22Rv1 (cell line): ENCODE data around the gene CAMTA1.

Experiments used
- H3K27ac ChIP-seq: fragments of 450-650 bp; 2 replicates; pipeline ENCODE4 v1.5.1; 2017
- ZFX ChIP-seq: fragments of 450-650 bp; IDR thresholded peaks from 2 replicates; pipeline ENCODE4 v1.6.1; 2017; ENCODE audit warnings: antibody characterized with exemption, borderline replicate concordance
- TF ChIP-seq, protein P1 (sequence below): fragments of 450-650 bp; IDR thresholded peaks from 2 replicates; pipeline ENCODE4 v1.5.1; 2017; ENCODE audit warnings: mild to moderate bottlenecking

The CAMTA1 gene

DNA sequence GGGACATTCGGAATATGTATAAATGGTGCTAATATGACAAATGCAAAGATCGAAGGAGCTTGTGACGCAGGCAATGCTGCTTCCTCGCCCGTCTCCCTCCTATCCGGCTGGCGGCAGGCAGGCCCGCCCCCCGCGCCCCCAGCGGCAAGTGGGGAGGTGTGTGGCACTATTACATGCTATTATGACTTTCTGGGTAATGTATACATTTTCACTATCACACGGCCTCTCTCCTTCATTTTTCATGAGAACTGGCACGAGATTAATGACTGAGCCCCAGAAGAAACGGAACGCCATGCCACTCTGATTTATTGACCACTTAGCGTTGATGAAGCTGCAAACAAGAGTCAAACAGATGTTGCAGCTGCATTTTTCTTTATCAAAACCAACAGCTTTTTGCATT, 846.9 kb downstream of the CAMTA1 start:
- H3K27ac ChIP-seq, result no peak overlapping the region
- TF ChIP-seq, protein P1, sequence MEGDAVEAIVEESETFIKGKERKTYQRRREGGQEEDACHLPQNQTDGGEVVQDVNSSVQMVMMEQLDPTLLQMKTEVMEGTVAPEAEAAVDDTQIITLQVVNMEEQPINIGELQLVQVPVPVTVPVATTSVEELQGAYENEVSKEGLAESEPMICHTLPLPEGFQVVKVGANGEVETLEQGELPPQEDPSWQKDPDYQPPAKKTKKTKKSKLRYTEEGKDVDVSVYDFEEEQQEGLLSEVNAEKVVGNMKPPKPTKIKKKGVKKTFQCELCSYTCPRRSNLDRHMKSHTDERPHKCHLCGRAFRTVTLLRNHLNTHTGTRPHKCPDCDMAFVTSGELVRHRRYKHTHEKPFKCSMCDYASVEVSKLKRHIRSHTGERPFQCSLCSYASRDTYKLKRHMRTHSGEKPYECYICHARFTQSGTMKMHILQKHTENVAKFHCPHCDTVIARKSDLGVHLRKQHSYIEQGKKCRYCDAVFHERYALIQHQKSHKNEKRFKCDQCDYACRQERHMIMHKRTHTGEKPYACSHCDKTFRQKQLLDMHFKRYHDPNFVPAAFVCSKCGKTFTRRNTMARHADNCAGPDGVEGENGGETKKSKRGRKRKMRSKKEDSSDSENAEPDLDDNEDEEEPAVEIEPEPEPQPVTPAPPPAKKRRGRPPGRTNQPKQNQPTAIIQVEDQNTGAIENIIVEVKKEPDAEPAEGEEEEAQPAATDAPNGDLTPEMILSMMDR, result no peak
- TF ChIP-seq ZFX, result no peak

DNA sequence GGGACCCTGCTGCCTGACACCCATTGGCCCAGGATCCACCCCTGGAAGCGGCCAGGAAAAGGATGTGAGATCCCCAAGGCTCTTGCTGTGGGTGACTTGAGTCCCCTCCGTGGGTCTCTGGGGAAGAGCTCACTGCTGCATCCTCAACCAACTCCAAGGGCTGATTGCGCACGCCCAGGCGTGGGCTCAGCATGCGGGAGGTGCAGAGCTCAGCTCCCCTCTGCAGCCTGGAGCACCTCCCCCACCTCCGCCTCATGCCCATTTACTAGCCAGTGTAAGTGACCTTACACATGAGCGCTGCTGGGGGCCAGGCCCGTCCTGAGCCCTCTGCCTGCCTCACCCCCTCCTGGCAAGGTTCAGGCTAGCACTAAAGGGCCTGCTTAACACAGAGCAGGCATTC, 847.4 kb downstream of the CAMTA1 start:
- no peak for TF ChIP-seq ZFX
- TF ChIP-seq, protein P1, result no peak
- H3K27ac ChIP-seq, result no peak overlapping the region

DNA sequence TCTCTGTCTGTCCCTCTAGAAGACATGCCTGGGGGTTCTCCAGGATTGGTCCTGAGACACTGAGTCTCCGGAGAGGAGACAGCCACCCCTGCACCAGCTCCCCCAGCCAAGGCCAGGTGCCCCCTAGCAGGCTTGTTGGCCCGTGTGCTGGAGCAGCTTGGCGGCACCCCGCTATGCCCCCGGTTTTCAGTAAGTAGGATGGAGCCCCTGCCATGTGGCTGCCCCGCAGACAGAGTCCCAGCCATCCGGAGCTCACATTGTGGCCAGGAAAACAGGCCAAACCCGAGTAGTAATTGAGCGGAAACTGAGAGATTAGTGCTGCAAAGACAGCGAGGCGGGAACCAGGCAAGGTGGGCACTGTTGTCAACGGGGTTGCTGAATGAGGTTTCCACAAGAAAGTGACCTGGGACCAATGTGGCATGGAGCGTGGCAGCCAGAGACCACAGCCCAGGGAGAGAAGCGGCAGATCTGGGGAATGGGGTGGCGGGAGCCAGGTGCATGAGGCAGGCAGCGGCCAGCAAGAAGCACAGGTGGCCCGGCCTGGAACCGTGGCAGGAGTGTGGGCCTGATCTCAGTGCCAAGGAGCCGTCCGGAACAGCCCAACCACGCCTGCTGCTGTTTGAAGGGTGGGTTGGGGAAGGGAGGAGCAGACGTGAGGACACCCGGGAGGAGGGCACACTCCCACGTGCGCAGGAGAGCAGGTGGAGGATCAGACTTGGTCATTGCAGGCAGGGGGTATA, 848.4 kb downstream of the CAMTA1 start:
- H3K27ac ChIP-seq, result no peak overlapping the region
- TF ChIP-seq ZFX, result no peak
- TF ChIP-seq, protein P1, result no peak

DNA sequence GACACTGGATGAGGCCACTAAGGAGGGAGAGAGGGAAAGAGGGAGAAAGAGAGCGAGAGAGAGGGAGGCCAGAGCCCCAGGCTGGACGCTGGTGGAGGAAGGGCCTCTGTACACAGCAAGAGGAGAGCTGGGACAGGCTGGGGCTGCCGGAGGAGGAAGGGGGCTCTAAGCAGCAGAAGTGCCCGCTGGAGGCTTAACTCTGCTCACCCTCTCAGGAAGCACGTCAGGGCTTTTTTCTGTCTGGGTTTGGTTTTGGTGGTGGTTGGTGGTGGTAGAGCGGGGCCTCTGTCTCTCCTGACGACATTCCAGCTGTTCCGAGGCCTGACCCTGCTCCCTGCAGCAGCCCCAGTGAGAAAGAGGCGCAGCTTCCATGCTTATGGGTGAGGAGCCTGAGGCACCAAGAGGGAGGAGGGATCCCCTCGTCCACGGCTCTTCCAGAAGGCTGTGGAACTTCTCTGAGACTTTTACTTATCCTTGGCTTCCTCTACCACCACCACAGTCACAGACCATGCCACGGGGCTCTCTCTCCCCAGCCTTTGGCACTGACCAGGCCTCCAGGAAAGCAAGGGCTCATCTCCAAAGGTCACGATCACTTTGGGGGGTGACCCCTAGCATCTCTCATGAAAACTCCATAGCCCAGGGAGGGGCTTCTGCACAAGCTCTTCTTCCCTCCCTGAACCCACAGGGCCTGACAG, 849.4 kb downstream of the CAMTA1 start:
- TF ChIP-seq ZFX, result no peak
- TF ChIP-seq, protein P1, result no peak
- no peak overlapping the region for H3K27ac ChIP-seq

DNA sequence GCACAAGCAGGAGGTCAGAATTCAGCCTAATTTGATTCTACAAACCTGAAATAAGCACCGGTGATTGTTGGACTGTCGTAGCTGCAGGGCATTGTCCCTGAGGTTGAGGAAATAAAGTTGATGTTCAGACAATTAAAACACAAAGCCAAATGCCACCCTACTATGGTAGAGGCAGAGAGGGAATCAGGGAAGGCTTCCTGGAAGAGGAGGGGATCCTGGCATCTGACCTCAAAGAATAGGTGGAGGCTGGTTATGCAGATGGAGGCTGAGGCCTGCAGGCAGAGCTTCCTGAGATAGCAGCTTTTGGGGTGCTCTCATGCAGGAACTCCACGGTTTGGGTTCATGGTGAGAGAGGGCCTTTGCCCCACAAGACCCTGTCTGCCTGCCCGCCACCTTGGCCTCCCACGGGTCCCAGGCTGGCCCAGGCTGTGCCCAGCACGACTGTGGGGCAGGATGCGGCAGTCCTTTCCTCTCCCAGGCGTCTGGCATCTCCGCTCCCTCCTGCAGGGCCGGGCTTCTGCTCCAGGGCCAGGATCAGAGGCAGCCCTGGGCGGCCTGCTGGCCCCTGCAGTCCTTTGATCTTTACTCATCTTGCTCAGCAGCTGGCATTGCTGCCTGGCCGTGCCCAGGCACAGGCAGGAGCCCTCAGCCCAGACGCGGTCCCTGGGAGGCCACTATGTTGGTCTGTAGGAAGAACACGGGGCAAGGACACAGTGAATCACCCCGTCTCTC, 851.7 kb downstream of the CAMTA1 start:
- H3K27ac ChIP-seq, result no peak overlapping the region
- TF ChIP-seq, protein P1, result no peak
- TF ChIP-seq ZFX, result no peak

DNA sequence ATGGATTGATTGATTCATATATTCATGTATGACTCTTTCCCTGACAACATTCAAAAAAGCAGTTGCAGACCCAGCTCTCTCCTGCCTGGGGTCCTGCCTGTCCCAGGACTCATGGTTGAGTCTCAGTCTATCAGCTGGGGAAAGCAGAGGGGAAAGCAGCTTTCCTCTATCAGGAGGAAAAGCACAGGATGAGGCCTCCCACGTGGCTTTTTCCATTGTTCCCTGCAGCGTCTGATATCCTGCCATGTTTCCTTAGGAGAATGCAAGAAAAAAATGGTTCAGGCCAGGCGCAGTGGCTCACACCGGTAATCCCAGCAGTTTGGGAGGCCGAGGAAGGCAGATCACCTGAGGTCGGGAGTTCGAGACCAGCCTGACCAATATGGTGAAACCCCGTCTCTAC, 852.8 kb downstream of the CAMTA1 start:
- TF ChIP-seq, protein P1, result no peak
- no peak for TF ChIP-seq ZFX
- H3K27ac ChIP-seq, result no peak overlapping the region
